Adrenal gland (tissue), 5 donors: Measurements from ENCODE around the gene PACS2.

Experiments
- POLR2A ChIP-seq, 2 donors: fragments of 450-650 bp; IDR thresholded peaks; one replicate each; pipeline ENCODE4 v1.6.1; 2017; ENCODE audit warnings: antibody characterized with exemption in 2 of 2, mild to moderate bottlenecking in 2 of 2, moderate library complexity in 1 of 2
- TF ChIP-seq, protein P1 (sequence below), 6 experiments: fragments of 450-650 bp in 4 of 6; fragments of 200-600 bp in 2 of 6; sonication (generic) in 1 of 6; IDR thresholded peaks; 1 replicate in 5 of 6; 2 replicates in 1 of 6; pipeline versions ENCODE4 v1.5.1 to v1.8.0; 2016 to 2021; ENCODE audit warnings: antibody characterized with exemption in 6 of 6, mild to moderate bottlenecking in 2 of 6, moderate library complexity in 1 of 6
- donor health status: DM: no; HTN: no; CAD: no.

DNA sequence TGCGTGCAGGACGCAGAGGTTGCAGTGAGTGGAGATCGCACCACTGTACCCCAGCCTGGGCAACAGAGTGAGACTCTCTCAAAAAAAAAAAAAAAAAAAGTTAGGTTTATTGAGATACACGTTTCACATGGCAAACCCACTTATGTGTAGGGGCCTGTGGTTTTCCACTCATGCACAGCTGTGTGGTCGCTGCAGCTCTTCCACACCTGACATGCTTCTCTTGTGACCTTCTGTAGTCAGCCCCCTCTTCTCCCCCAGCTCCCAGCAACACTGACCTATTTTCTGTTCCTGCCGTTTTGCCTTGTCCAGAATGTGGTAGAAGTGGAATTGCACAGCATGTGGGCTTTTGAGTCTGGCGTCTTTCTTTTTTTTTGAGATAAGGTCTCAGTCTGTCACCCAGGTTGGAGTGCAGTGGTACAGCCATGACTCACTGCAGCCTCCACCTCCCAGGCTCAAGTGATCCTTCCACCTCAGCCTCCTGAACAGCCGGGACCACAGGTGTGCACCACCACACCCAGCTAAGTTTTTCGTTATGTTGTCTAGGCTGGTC is 113.5 kb downstream of the PACS2 start:
- TF ChIP-seq, protein P1, sequence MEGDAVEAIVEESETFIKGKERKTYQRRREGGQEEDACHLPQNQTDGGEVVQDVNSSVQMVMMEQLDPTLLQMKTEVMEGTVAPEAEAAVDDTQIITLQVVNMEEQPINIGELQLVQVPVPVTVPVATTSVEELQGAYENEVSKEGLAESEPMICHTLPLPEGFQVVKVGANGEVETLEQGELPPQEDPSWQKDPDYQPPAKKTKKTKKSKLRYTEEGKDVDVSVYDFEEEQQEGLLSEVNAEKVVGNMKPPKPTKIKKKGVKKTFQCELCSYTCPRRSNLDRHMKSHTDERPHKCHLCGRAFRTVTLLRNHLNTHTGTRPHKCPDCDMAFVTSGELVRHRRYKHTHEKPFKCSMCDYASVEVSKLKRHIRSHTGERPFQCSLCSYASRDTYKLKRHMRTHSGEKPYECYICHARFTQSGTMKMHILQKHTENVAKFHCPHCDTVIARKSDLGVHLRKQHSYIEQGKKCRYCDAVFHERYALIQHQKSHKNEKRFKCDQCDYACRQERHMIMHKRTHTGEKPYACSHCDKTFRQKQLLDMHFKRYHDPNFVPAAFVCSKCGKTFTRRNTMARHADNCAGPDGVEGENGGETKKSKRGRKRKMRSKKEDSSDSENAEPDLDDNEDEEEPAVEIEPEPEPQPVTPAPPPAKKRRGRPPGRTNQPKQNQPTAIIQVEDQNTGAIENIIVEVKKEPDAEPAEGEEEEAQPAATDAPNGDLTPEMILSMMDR (IDR thresholded peaks at IDR 0.05): no peak
- TF ChIP-seq POLR2A (IDR thresholded peaks at IDR 0.05): no peak
